GM06990 (cell line): ENCODE data around the gene MAP3K20.

Source experiments
- DNase-seq: peaks from one replicate; pipeline ENCODE4 v3.0.0-alpha.2; 2011; ENCODE audit not compliant: insufficient read length; ENCODE audit errors: extremely low read depth
- H3K27me3 ChIP-seq: replicated peaks from 2 replicates; pipeline ENCODE4 v1.6.0; 2011; ENCODE audit warnings: low read length; ENCODE audit not compliant: control insufficient read depth, insufficient read depth
- H3K36me3 ChIP-seq: 2 replicates; pipeline ENCODE4 v1.5.1; 2011; ENCODE audit warnings: low read length; ENCODE audit not compliant: control insufficient read depth, insufficient read depth
- H3K4me3 ChIP-seq: replicated peaks from 2 replicates; pipeline ENCODE4 v1.5.1; 2011; ENCODE audit warnings: low read depth, mild to moderate bottlenecking, control low read depth, low read length
- CTCF ChIP-seq: IDR thresholded peaks from 2 replicates; pipeline ENCODE4 v1.5.1; 2011; ENCODE audit warnings: low read length, control low read depth, mild to moderate bottlenecking, inconsistent platforms; ENCODE audit not compliant: insufficient read depth, poor library complexity, severe bottlenecking

Gene MAP3K20

GRCh38 chr2:173153301-173153885 is 77.7 kb downstream of the MAP3K20 start:
- no peak for DNase-seq
- no peak for TF ChIP-seq CTCF
- no peaks in the 10 kb centered on the region for H3K27me3 ChIP-seq
- no peak overlapping the region for H3K4me3 ChIP-seq
- no peaks in the 10 kb centered on the region for H3K36me3 ChIP-seq

- no peak for DNase-seq
- no peak for TF ChIP-seq CTCF
- Histone ChIP-seq H3K36me3 (no peaks in the 10 kb centered on the region), H3K4me3 (no peak overlapping the region), H3K27me3 (no peaks in the 10 kb centered on the region)
These were observed 82.1 kb downstream of the MAP3K20 start for GRCh38 chr2:173157676-173158293.

- DNase-seq = no peak
- Histone ChIP-seq H3K36me3 (no peaks in the 10 kb centered on the region), H3K4me3 (no peak overlapping the region)
These were observed 84.3 kb downstream of the MAP3K20 start for GRCh38 chr2:173159791-173160463.

GRCh38 chr2:173160618-173161017 is 85.0 kb downstream of the MAP3K20 start:
- Histone ChIP-seq H3K27me3 (no peaks in the 10 kb centered on the region), H3K36me3 (no peaks in the 10 kb centered on the region), H3K4me3 (no peak overlapping the region)
- DNase-seq = no peak
- TF ChIP-seq CTCF = no peak

More at GRCh38 chr2:173159791-173160463, 84.3 kb downstream of the MAP3K20 start:
- no peaks in the 10 kb centered on the region for H3K27me3 ChIP-seq
- no peak for TF ChIP-seq CTCF

- no peak for DNase-seq
- Histone ChIP-seq H3K27me3 (no peaks in the 10 kb centered on the region), H3K4me3 (no peak overlapping the region), H3K36me3 (no peaks in the 10 kb centered on the region)
- no peak for TF ChIP-seq CTCF
These were observed 85.4 kb downstream of the MAP3K20 start for GRCh38 chr2:173161040-173161439.
